Muscle of leg (tissue), 11 donors: ENCODE results near the gene ESRRG. TPM values are rescaled to one million over a fixed set of nuclear protein-coding genes. Genes with fewer than 3 reads are reported as not detected.

ENCODE experiments used
- DNase-seq: peaks from one replicate; pipeline ENCODE4 v3.0.0; 2013
- H3K27ac ChIP-seq: one replicate; pipeline ENCODE4 v1.5.1; 2013; ENCODE audit warnings: mild to moderate bottlenecking, low read length, control low read depth
- H3K27me3 ChIP-seq: one replicate; pipeline ENCODE4 v1.6.1; 2013; ENCODE audit warnings: low read length; ENCODE audit not compliant: control insufficient read depth, insufficient read depth
- H3K36me3 ChIP-seq: one replicate; pipeline ENCODE4 v1.6.1; 2013; ENCODE audit warnings: low read length; ENCODE audit not compliant: control insufficient read depth, insufficient read depth
- H3K4me1 ChIP-seq: one replicate; pipeline ENCODE4 v1.6.1; 2013; ENCODE audit warnings: low read length; ENCODE audit not compliant: control insufficient read depth, insufficient read depth
- H3K4me3 ChIP-seq: one replicate; pipeline ENCODE4 v1.5.1; 2013; ENCODE audit warnings: low read length, control low read depth
- H3K9me3 ChIP-seq: replicated peaks from 2 replicates; pipeline ENCODE4 v1.6.1; 2013; ENCODE audit warnings: low read depth, low read length; ENCODE audit not compliant: control insufficient read depth
- WGBS: methylation state at CpG from one replicate; pipeline ENCODE4 v1.1.5; 2013; ENCODE audit warnings: missing lambda C conversion rate; ENCODE audit not compliant: insufficient coverage; 5-methylcytosine and 5-hydroxymethylcytosine counted together
- polyA plus RNA-seq, 8 donors: library from polyadenylated mRNA; unstranded; fragments of 120-200 nt; gene quantifications; one replicate each; pipeline versions ENCODE4 v1.2.1 to v1.2.3, GENCODE V29; 2013; ENCODE audit warnings: inconsistent platforms in 1 of 8, low replicate concordance in 1 of 8; ENCODE audit not compliant: insufficient read length in 8 of 8, insufficient read depth in 1 of 8
- total RNA-seq: library from RNA; stranded (reverse); fragments of 120-200 nt; gene quantifications from one replicate; pipeline ENCODE4 v1.2.4, GENCODE V29; 2013

ESRRG gene
- total and polyA plus RNA-seq, 9 donors, result 13.6 to 27.8 (median 20.3) TPM

- DNase-seq, result no peak
- no peaks in the 10 kb centered on the region for H3K27me3 ChIP-seq
- no peaks in the 10 kb centered on the region for H3K4me1 ChIP-seq
- H3K36me3 ChIP-seq, result no peaks in the 10 kb centered on the region
- H3K27ac ChIP-seq, result no peak overlapping the region
- no peaks in the 10 kb centered on the region for H3K9me3 ChIP-seq
- H3K4me3 ChIP-seq, result no peak overlapping the region
Measured at GRCh38 chr1:216587715-216588114, 135.5 kb downstream of the ESRRG start.

GRCh38 chr1:216582151-216582550 lies 141.1 kb downstream of the ESRRG start:
- WGBS, result 89% methylated on average over 1 of the region's 2 CpGs
- Histone ChIP-seq H3K27me3 (no peaks in the 10 kb centered on the region), H3K27ac (no peak overlapping the region), H3K9me3 (no peaks in the 10 kb centered on the region), H3K4me3 (no peak overlapping the region), H3K36me3 (no peaks in the 10 kb centered on the region), H3K4me1 (no peaks in the 10 kb centered on the region)
- DNase-seq, result no peak

GRCh38 chr1:216580538-216581057 lies 142.6 kb downstream of the ESRRG start:
- Histone ChIP-seq H3K27me3 (no peaks in the 10 kb centered on the region), H3K4me1 (no peaks in the 10 kb centered on the region), H3K9me3 (no peaks in the 10 kb centered on the region), H3K4me3 (no peak overlapping the region), H3K36me3 (no peaks in the 10 kb centered on the region), H3K27ac (no peak overlapping the region)
- DNase-seq, result peak; percentile 17
- no CpG with 5 or more reads among the region's 2 CpGs for WGBS

GRCh38 chr1:216576234-216576937 lies 146.8 kb downstream of the ESRRG start:
- Histone ChIP-seq H3K9me3 (no peaks in the 10 kb centered on the region), H3K27me3 (no peaks in the 10 kb centered on the region), H3K36me3 (no peaks in the 10 kb centered on the region), H3K4me1 (no peaks in the 10 kb centered on the region), H3K27ac (no peak overlapping the region), H3K4me3 (no peak overlapping the region)
- WGBS, result no CpG with 5 or more reads among the region's 4 CpGs
- peak; percentile 38 for DNase-seq

- 38% methylated on average over 2 of the region's 3 CpGs for WGBS
- H3K4me1 ChIP-seq, result no peaks in the 10 kb centered on the region
- no peak overlapping the region for H3K4me3 ChIP-seq
- no peaks in the 10 kb centered on the region for H3K36me3 ChIP-seq
- no peaks in the 10 kb centered on the region for H3K9me3 ChIP-seq
- no peak for DNase-seq
- H3K27me3 ChIP-seq, result no peaks in the 10 kb centered on the region
- H3K27ac ChIP-seq, result no peak overlapping the region
Measured at GRCh38 chr1:216566641-216567205, 156.5 kb downstream of the ESRRG start.

GRCh38 chr1:216563087-216563486 lies 160.1 kb downstream of the ESRRG start:
- Histone ChIP-seq H3K27me3 (no peaks in the 10 kb centered on the region), H3K4me1 (no peaks in the 10 kb centered on the region), H3K36me3 (no peaks in the 10 kb centered on the region), H3K27ac (no peak overlapping the region), H3K9me3 (no peaks in the 10 kb centered on the region), H3K4me3 (no peak overlapping the region)
- DNase-seq, result no peak
- 20% methylated on average over 1 of the region's 8 CpGs for WGBS

GRCh38 chr1:216562383-216562782 lies 160.8 kb downstream of the ESRRG start:
- Histone ChIP-seq H3K4me3 (no peak overlapping the region), H3K27ac (no peak overlapping the region), H3K36me3 (no peaks in the 10 kb centered on the region), H3K9me3 (no peaks in the 10 kb centered on the region), H3K27me3 (no peaks in the 10 kb centered on the region), H3K4me1 (no peaks in the 10 kb centered on the region)
- no peak for DNase-seq
- WGBS, result no CpG with 5 or more reads among the region's 3 CpGs

- H3K9me3 ChIP-seq, result no peaks in the 10 kb centered on the region
- WGBS, result 100% methylated on average over 5 of the region's 11 CpGs
- no peak overlapping the region for H3K4me3 ChIP-seq
- no peaks in the 10 kb centered on the region for H3K4me1 ChIP-seq
- DNase-seq, result no peak
- H3K27ac ChIP-seq, result no peak overlapping the region
- no peaks in the 10 kb centered on the region for H3K36me3 ChIP-seq
- no peaks in the 10 kb centered on the region for H3K27me3 ChIP-seq
Measured at GRCh38 chr1:216560527-216560926, 162.7 kb downstream of the ESRRG start.

GRCh38 chr1:216559359-216559758 lies 163.9 kb downstream of the ESRRG start:
- no CpG with 5 or more reads among the region's 3 CpGs for WGBS
- Histone ChIP-seq H3K36me3 (no peaks in the 10 kb centered on the region), H3K27me3 (no peaks in the 10 kb centered on the region), H3K9me3 (no peaks in the 10 kb centered on the region), H3K4me1 (no peaks in the 10 kb centered on the region), H3K4me3 (no peak overlapping the region), H3K27ac (no peak overlapping the region)
- no peak for DNase-seq

GRCh38 chr1:216555653-216556052 lies 167.6 kb downstream of the ESRRG start:
- WGBS, result no CpG with 5 or more reads among the region's 4 CpGs
- Histone ChIP-seq H3K27ac (no peak overlapping the region), H3K36me3 (no peaks in the 10 kb centered on the region), H3K4me1 (no peaks in the 10 kb centered on the region), H3K4me3 (no peak overlapping the region), H3K9me3 (no peaks in the 10 kb centered on the region), H3K27me3 (no peaks in the 10 kb centered on the region)
- no peak for DNase-seq
